CD4-positive, alpha-beta T cell treated with Interleukin-6 for 4 hours (primary cell): ENCODE results near the gene BAIAP2.

Experiments used
- DNase-seq: peaks from one replicate; pipeline ENCODE4 v3.0.0-alpha.2; 2020; ENCODE audit warnings: mixed read lengths

The BAIAP2 gene

DNA sequence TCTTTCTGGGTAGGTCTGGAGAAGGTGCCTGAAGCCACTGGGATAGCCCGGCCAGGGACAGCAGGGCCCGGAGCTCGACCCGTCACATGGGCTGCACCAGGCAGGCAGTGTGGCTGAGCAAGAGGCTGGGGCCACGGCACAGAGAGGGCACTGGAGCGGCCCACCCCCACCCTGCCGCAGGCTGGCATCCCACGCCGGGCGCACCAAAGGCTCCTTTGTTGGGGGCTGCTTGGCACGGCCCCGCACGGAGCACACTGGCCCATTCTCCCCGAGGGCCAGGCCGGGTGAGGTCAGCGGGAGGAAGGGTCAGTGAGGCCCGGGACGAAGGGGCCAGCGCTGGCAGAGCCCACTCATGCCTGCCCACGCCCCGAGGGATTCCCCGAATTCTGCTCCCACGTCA is 93.8 kb downstream of the BAIAP2 start:
- DNase-seq = no peak

DNA sequence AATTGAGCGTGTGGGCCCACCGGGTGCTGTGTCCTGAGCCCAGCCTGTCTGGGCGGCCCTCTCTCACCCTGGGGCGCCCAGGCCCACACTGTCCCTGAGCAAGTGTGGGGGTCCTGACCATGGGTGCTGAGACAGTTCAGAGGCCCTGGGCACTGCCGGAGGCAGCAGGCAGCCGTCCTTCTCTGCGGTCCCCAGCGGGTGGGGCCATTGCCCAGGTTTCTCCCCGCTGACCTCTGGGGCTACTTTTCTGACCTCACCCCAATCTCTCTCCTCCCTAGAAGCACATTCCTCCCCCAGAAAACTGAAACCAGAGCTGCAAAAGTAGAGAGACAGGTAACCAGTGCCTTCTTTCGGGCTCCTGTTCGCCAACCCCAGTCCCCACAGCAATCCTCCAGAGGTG is 94.3 kb downstream of the BAIAP2 start:
- no peak for DNase-seq

DNA sequence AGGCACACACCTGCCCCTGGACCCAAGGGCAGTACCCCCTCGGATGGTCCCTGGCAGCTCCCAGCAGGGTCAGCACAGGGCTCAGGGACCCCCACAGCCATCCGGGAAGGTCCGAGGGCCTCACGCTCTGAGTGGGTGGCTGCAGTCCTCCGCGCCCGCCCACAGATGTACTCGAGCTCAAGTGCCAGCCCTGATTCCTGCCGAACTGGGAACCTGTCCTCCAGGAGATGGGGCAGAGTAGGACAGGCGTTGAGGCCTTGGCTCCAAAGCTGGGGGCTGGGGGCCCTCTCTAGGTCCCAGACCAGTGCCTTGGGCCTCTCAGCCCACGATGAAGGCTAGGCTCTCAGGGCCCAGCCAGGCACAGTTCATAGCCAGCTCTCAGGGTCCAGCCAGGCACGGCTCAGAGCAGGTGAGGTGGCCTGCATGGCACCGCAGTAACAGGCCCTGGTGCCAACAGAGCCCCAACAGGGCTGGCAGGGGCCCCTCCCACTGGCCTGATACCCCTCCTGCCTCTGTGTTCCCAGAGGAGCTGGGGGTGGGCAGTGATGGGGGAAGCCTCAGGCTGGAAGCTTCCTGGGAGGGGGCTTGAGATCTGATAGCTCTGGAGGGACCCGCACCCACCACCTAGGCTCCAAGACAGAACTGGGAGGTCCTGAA is 94.9 kb downstream of the BAIAP2 start:
- no peak for DNase-seq

DNA sequence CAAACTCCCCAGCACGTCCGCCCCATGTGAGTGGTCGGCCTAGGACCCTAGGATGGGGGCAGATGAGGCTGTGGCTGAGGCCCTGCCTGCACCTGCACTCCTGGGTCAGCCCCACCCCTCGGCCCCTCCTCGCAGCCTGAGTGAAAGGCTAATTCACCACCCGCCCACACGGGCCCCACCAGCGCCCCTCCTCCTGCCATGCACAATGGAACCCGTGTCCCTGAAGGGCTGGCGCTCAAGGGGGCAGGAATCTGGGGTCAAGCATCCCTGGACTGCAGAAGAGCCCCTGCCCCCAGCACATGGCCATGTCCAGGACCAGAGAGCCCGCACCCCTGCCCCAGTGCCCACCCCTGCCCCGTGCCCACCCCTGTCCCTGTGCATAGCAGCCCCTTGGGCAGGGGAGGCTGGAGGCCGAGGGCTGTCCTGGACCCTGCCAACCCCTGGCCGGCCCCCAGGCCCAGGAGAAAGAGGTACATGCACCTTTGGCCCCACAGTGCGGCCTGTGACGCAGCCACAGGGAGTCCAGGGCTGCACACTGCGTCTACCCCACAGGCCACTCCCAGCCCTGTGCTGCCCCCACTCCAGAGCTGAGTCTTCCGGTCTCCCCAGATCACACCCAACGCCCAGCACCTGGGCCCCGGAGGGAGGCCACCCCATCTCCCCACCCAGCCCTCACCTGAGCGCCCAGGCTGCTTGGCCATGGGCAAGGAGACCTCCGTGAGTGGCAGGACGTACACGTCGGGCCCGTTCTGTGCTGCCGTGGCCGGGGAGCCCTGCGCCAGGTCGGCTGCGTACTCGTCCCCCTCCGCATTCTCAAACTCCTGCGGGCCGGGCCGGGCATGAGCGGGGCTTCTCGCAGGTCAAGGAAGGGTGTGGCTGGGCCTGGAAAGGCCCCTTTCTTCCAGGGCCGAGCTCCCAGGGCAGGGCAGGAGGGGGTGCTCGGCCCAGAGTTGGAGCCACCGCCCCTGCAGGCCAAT is 95.7 kb downstream of the BAIAP2 start:
- no peak for DNase-seq

DNA sequence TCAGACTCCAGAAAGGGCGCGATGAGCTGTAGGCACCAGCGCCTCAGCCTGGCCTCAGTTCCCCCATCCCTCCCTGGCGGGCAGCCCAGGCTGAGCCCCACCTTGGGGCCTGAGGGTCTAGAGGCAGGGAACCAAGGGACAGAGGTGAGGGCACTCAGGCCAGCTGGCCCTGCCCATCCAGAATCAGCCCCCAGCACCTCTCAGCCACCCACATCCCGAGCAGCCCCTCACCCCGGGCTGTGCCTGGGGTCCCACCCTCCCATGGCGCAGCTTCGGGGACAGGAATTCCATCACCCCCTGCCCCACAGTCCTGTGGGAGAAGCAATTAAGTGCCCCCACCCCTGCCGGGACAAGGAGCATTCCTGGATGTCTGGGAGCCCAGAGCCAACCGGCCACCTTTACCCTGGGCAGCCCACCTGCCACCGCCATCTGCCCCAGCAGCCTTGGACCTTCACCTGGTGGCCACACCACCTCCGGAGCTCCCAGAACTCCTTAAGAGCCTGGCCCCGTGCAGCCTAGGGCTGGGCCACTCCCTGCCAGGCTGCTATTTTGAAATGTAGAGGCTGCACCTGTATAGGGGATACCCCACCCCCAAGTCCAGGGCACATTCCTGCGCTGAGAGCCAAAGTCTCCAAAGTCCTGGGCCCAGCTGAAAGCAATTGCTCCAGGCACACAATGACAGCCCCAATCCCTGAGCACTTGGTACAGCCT is 96.7 kb downstream of the BAIAP2 start:
- DNase-seq = no peak

DNA sequence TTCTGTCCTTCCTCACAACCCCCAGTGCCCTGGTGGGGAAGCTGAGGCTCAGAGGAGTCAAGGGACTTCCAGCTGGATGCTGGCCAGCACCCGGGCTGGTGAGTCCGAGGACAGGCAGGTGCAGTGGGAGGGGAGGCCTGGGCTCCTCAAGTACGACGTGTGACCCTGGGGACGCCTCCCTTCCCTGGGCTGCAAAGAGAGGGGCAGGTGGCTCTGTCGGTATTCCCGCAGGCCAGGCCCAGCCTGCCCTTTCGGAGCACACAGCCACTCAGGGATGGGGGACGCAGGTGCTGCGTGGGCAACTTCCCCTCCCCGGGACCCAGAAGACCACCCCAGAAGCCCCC is 97.2 kb downstream of the BAIAP2 start:
- DNase-seq = no peak

DNA sequence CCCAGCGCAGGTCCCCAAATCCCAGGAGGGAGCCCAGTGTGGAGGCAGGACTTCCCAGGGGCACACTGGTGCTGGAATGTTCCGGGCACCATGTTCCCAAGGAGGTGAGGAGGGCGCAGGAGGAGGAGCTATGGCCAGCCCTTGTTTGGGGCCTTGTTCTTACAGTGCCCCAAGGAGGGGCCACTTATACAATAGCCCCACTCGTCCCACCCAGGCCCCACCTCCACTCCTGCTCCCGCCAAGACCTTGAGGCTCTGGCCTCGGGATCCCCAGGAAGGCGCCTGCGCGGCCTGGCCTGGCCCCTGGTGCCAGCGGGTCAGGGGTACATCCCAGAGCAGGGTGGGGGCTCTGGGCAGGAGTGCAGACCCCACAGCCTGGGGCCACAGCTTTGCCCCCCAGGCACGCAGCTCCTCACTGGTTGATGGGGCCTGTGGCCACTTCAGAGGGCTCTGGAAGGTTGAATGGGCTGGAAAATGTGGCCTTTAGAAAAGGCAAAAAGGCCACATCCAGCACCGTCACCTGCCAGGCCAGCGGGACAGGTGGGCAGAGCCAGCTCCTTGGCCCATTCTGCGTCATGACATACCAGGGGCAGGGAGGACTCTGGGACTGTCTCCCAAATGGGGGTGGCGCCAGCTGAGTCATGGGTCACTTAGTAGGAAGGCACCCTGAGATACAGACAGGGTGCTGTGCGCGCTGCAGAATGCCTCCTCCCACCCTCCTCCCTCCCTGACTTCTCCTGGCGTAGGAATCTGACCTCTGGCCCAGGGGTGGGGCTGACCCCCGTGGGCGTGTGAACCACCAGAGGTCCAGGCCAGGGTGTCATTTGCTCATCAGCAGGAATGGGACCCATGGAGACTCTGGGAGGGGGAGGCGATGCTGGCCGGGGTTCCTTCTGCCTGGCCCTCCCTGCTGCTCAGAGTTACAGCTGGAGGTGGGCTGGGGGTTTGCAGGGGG is 98.1 kb downstream of the BAIAP2 start:
- DNase-seq = no peak

DNA sequence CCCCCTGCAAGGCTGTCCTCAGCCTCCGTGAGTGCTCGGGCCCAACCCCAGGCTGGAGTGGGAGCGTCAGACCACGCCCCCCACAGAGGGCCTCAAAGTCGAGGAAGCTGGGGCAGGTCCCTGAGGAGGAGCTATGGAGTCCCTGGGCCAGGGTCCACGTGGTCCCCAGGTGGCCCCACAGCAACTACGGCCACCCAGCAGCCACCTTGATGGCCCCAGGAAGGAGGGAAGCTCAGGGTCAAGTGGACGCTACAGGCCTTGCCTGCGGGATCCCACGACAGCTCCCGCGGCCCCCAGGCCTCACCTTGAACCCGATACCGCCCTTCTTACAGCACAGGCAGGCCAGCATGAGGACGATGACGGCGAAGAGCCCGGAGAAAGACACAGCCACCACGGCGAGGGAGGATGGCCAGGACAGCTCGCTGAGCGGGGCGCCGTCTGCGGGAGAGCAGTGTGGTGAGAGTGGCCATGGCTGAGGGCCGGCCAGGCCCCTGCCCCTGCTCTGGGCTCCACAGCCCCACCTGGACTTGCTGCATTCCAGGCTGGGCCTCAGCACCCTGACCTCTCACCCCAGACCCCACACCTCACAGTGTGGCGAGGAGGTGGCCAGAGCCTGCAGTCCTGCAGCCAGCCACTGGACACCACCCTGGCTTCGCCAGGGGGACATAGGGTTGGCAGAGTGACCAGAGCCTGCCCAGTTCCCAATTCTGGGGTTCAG is 99.3 kb downstream of the BAIAP2 start:
- no peak for DNase-seq

DNA sequence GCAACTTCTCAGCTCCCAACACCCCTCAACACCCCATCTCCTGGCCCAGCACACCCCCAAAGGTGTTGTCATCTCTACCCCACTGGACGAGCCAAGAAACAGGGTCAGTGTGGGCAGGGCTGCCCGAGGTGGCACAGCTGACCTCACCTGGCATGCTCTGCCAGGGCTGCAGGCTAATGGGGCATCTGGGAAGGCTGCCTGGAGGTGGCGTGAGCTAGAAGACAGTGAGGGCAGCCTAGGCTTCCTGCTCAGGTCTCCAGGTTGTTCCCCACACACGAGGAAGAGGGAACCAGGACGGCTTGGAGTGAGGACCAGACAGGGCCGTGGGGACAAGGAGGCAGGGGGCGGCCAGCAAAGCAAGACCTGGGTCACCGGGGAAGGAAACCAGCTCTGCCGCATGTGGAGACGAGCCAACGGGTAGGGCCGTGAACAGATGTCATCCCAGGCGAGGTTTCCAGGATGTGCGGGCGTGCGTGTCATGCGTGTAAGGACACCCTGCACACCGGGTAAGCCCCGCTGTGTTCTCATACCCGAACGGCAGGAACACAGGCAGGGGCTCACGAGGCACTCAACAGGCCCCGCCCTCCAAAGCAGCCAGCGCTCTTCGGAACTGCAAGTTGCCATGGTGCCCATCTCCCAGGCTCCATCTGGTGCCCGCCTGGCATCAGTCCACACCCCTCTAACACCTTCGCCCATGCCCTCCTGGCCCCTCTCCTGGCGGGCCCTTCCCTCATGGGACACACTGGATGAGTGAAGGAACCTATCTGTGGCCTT is 100.7 kb downstream of the BAIAP2 start:
- DNase-seq = no peak

DNA sequence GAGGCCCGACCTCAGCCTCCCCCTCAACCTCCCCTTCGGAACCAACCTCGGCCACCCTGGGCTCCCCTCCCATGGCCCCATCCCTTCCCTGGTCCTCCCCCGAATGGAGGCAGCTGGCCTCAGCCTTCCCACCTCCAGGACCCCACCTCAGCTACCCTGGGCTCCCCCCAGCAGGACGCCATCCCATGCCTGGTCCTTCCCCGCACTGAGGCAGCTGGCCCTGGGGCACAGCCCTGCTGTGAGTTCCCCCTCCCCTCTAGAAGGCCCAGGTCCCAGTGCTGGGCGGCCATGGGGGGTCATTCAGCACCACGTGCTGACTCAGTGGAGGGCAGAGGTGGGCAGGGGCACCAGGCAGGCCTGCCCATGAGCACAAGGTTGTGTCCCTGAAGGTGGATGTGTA is 101.4 kb downstream of the BAIAP2 start:
- no peak for DNase-seq

DNA sequence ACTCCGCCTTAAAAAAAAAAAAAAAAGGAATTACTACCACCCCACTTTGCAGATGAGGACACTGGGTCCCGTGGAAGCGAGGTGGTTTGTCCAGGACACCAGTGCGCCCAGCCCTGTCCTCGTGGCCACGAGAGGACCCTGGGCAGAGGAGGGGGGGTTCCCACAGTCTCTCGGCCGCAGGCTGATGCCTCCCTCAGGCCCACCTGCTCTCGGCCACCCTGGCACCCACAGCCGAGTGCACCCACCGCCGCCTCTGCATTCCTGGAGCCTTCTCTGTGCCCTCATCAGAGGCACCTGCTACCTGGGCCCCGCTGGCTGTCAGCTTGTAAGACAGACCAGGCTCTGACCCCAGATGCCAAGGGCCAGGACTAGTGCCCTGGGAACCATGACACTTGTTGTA is 102.3 kb downstream of the BAIAP2 start:
- no peak for DNase-seq

DNA sequence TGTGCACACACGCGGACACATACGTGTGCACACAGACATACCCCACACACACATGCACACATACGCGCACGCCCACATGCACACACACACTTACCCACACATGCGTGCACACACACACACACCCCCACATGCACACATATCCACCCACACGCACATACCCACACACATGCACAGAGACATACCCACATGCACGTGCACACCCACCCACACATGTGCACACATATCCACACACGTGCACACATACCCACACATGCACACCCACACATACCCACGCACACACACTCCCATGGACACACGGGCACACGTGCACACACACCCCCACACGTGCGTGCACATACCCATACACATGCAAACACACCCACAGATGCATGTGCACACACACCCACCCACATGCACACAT is 103.1 kb downstream of the BAIAP2 start:
- no peak for DNase-seq

DNA sequence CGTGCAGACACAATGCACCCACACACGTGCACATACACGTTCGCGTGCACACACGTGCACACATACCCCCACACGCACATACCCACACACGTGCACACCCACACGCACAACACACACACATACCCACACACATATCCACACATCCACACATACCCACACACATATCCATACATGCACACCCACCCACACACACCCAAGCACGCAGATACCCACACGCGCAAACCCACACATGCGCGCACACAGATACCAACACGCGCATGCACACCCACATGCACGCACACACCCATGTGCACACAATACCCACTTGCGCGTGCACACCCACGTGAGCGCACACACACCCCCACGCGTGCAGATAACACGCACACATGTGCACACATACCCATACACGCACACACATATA is 103.5 kb downstream of the BAIAP2 start:
- DNase-seq = no peak

DNA sequence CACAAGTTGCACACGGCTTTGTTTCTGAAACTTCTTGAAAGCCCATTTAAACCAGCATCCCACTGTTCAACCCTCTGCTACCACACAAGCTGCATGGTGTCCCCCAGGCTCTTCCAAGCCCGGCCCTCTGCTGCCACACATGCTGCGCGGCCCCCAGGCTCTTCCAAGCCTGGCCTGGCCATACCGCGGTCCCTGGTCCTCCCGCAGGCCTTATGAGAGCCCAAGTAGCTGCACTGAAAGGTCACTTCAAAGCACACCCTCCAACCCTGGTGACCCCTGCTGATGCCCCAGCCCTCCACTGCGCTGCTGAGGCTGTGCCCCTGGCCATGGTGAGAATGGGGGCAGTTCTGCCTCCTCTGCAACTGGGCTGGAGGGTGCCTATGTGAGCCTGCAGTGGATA is 104.5 kb downstream of the BAIAP2 start:
- no peak for DNase-seq

DNA sequence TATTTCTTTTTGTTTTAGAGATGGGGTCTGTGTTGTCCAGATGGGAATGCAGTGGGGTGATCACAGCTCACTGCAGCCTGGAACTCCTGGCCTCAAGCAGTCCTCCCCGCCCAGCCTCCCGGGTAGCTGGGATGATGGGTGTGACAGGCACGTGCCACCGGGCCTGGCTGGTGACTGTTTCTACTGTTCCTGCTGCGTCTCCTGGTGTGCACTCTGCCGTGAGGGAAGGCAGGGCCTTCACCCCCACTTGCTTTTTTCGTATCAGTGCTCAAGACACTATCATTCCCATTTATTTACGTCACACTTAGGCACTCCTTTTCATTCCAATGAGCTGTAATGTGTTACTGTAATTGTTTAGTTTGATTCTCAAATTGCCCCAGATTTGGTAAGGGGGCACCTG is 105.1 kb downstream of the BAIAP2 start:
- no peak for DNase-seq

DNA sequence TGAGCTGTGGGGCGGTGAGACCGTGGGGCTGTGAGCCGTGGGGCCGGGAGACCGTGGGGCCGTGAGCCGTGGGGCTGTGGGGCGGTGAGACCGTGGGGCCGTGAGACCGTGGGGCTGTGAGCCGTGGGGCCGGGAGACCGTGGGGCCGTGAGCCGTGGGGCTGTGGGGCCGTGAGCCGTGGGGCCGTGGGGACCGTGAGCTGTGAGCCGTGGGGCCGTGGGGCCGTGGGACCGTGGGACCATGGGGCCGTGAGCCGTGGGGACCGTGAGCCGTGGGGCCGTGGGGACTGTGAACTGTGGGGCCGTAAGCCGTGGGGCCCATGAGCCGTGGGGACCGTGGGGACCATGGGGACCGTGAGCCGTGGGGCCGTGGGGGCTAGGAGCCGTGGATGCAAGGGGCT is 105.7 kb downstream of the BAIAP2 start:
- no peak for DNase-seq

DNA sequence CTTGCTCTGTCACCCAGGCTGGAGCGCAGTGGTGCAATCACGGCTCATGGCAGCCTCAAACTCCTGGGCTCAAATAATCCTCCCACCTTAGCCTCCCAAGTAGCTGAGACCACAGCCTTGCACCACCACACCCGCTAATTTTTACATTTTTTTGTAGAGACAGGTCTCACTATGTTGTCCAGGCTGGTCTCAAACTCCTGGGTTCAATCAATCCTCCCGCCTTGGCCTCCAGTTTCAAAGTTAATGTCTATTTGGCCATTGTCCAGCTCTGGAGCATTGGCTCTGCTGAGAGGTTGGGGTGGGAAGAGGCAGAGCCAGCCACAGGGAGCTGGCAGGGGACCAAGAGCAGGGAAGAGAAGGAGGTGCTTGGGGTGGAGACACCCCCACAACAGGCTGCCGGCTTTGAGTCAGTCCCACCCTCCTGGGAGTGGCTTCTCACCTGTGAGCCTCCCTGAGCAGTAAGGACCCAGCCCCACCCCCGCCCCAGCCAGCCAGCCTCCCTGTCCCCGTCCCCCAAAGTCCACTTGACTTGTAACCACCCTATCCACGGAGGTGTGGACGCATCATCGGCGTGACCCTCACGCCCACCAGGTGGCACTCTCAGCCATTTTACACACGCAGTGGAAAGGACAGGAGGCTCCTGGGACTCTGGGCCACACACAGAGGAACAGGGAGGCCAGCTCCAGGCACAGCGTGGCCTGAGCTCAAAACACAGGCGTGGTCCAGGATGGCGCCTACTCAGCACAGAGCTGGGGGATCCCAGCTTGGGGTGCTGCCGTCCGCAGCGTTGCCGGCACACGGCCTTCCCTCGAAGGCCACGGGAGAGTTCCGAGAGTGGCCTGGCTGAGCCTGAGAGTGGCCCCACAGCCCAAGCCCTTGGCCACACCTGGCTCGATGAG is 107.6 kb downstream of the BAIAP2 start:
- peak; percentile 64 for DNase-seq

DNA sequence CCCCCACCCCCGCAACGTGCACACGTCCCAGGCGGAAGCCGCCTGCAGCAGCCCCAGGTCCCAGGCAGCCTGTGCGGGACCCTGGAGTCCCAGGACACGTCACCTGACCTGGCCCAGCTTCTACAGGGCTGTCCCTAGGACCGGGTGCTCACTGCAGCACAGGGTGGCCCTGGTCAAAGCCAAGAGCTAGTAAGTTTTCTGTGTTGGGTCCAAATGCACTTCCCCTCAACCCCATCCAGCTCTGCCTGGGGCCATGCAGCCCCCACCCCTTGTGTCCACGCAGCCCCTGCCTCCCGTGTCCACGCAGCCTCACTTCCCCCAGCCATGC is 108.2 kb downstream of the BAIAP2 start:
- DNase-seq = no peak

DNA sequence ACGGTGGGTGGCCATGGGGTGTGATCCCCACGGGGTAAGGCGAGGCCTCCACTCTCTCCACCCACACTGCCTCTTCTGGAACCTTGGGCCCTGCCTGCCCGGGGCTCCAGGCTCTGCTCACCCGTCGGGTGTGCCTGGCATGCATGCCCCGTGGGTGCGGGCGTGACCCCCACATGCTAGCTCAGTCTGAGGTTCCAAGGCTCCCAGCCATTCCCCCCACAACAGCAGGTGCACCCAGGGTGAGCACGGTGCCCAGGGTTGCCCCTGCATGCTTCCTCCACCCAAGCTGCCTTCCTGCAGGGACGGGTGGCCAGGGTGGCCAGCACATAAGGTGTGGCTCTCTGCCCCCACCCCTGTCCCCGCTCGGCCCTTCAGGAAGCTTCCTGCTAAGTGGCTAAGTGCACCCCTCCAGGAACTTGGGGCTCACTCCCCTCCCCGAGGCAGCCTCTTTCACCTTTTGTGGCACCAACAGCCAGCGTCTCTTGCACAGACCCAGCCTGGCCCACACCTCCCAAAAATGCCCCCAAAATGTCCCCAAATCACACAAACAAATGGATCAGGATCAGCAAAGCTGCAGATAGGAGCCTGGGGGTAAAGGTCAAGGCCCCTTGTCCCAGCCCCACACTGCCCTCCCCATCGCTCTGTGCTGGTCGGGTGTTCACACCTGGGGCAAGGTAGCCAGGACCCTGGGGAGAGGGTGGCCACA is 108.9 kb downstream of the BAIAP2 start:
- no peak for DNase-seq

DNA sequence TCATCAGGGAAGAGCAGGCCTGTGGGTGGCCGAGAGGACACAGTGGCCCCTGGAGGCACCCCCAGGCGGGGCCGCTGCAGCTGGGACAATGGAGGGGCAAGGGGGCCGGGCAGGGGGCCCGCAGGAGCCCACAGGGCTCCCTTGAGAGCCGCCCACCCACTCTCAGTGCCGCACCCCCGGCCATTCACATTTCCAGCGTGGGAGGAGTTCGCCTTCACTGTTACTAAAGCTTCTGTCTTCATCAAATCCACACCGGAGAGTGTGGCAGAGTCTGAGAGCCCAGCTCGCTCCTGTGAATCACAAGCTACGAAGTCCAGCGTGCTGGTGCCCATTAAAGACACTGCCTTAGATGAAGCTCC is 109.5 kb downstream of the BAIAP2 start:
- DNase-seq = no peak
